GM19025 (cell line): ENCODE results near the gene C17orf58.
"Not testable (repeated sequence)": the region's sequence is repeated elsewhere in the genome, so short reads cannot be mapped to it uniquely, and the experiment has no call there.

Source experiments
- ATAC-seq: cut with Tn5 transposase; IDR thresholded peaks from one replicate; pipeline ENCODE4 v1.9.1; 2021; ENCODE audit warnings: mild to moderate bottlenecking, low read depth, moderate library complexity; ENCODE audit not compliant: unreplicated experiment

The C17orf58 gene

GRCh38 chr17:67996301-67997171 is at the start of gene C17orf58:
TSS of gene C17orf58 (minus strand) at chr17:67996469. CDS start at chr17:67996198, 271 bp downstream.
- not testable (repeated sequence) for ATAC-seq

GRCh38 chr17:68036304-68037147 is 40.3 kb upstream of the C17orf58 start:
- peak; percentile 5 for ATAC-seq

GRCh38 chr17:68035523-68036303 is 39.4 kb upstream of the C17orf58 start, which contains the start of gene KPNA2:
TSS of gene KPNA2 (plus strand) at chr17:68035735. CDS start at chr17:68037133, 1,398 bp downstream.
- peak; percentile 88 for ATAC-seq

- ATAC-seq, result peak; percentile 91
These were observed 38.9 kb upstream of the C17orf58 start for GRCh38 chr17:68035131-68035522.

GRCh38 chr17:68034452-68034776 is 38.1 kb upstream of the C17orf58 start:
- no peak for ATAC-seq

GRCh38 chr17:68033636-68034451 is 37.6 kb upstream of the C17orf58 start:
- ATAC-seq, result no peak

GRCh38 chr17:68029512-68030215 is 33.4 kb upstream of the C17orf58 start:
- ATAC-seq, result no peak

GRCh38 chr17:68022547-68022946 is 26.3 kb upstream of the C17orf58 start:
- not testable (repeated sequence) for ATAC-seq

GRCh38 chr17:68021963-68022362 is 25.7 kb upstream of the C17orf58 start:
- no peak for ATAC-seq

GRCh38 chr17:68020791-68021190 is 24.5 kb upstream of the C17orf58 start:
- not testable (repeated sequence) for ATAC-seq

- ATAC-seq, result no peak
These were observed 24.1 kb upstream of the C17orf58 start for GRCh38 chr17:68020409-68020756.

- ATAC-seq, result peak; percentile 91
These were observed 23.6 kb upstream of the C17orf58 start for GRCh38 chr17:68019675-68020408.

GRCh38 chr17:68019336-68019674 is 23.0 kb upstream of the C17orf58 start:
- ATAC-seq, result no peak

GRCh38 chr17:68018493-68018892 is 22.2 kb upstream of the C17orf58 start:
- not testable (repeated sequence) for ATAC-seq

GRCh38 chr17:68016838-68017237 is 20.6 kb upstream of the C17orf58 start:
- ATAC-seq, result no peak

- ATAC-seq, result no peak
These were observed 18.9 kb upstream of the C17orf58 start for GRCh38 chr17:68015081-68015723.

GRCh38 chr17:68013385-68013784 is 17.1 kb upstream of the C17orf58 start:
- no peak for ATAC-seq

- no peak for ATAC-seq
These were observed 15.0 kb upstream of the C17orf58 start for GRCh38 chr17:68011199-68011665.
